CD1c-positive myeloid dendritic cell (primary cell): ENCODE data around the gene MST1R.
A peak's percentile ranks its signal among the peaks of the same experiment; 100 is the strongest.
"Not testable (repeated sequence)": the region's sequence is repeated elsewhere in the genome, so short reads cannot be mapped to it uniquely, and the experiment has no call there.

Experiments
- DNase-seq: peaks from one replicate; pipeline ENCODE4 v3.0.0-alpha.2; 2016; ENCODE audit errors: extremely low spot score

MST1R gene

DNA sequence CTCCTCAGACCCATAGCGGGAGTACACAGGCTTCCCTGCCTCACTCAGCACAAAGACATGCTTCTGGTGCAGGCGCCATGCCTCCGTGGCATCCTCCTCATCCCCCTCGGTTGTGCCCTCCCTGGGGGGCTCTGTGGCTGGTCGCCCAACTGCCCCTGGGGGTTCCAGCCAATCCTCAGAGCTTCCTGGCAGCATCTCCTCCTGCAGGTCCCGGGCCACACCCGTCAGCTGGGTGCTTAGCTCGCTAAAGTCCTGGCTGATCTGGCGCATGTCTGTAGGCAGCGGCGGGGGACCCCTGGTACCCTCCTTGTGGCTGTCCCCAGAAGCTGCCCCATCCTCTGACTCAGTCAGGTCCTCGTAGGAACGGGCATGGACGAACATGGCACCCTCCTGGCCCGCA lies 7.9 kb upstream of the MST1R start:
- DNase-seq: no peak

GRCh38 chr3:49911124-49911420 lies 7.4 kb upstream of the MST1R start:
- no peak for DNase-seq

DNA sequence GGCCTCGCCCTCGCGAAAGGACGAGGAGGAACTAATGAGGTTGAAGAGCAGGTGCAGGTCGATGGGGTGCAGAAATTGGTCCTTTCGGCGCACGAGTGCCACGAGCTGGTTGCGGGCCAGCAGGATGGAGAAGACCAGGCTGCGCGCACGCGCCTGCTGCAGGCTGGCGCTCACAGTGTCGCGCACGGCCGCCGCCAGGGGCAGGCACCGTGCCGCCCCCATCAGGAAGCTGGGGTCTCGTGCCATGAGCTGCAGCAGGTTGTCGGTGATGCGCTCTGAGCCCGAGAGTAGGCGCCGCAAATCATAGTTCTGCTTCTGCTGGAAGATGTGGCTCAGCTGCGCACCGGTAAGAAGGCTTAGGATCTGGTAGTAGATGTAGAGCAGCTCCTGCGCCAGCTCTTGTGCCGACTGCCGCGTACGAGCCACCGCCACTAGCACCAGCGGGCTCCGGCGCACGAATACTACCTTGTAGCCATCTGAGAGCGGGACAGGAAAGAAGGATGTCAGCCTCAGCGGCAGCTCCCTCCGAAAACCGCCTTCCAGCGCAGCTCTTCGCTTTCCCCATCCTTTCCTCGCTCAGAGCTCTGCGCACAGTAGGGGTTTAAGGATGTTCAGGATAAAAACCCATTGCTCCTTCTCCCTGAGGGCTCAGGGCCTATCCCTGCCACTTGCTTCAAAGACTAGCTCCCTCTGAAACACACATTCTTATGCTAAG lies 6.9 kb upstream of the MST1R start:
- no peak for DNase-seq

GRCh38 chr3:49908373-49909199 lies 4.9 kb upstream of the MST1R start:
- no peak for DNase-seq

GRCh38 chr3:49906073-49906743 lies 2.5 kb upstream of the MST1R start:
- peak; percentile 62 for DNase-seq

GRCh38 chr3:49904448-49904847 lies 775 bp upstream of the MST1R start:
- DNase-seq: not testable (repeated sequence)

GRCh38 chr3:49902511-49903345 lies 945 bp downstream of the MST1R start:
- no peak for DNase-seq

GRCh38 chr3:49901366-49902339 lies 2.0 kb downstream of the MST1R start:
- no peak for DNase-seq

DNA sequence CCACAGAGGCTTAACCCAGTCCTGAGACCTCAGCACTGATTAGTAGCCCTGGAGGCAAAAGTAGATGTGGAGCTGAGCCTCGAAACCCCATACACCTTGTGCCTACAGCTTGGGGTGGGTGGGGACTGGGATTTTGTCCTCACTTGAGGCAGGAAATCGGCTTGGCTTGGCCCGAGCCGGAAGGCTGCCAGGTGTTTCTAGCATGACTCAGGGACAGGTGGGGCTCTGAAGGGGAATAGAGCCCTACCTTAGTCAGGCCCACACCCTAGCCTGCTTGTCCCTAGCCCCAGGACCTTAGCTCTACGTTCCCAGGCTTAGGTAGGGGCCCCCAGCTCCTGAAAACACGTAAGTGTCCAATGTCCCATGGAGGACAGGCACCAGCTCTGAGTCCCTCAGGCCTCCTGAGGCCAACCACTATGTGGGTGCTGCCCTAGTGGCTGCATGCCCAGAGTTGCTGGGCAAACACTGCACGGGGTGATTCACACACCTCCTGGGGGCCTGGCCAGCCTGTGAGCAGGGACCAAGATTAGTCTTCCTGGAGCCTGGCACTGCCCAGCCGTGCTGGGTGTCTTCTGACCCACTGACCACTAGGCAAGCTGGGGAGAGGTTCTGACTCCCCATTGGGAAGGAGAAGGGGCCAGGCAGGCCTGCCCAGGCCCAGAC lies 3.1 kb downstream of the MST1R start:
- no peak for DNase-seq

- peak; percentile 1 for DNase-seq
These were observed 3.9 kb downstream of the MST1R start for GRCh38 chr3:49899815-49900214.

DNA sequence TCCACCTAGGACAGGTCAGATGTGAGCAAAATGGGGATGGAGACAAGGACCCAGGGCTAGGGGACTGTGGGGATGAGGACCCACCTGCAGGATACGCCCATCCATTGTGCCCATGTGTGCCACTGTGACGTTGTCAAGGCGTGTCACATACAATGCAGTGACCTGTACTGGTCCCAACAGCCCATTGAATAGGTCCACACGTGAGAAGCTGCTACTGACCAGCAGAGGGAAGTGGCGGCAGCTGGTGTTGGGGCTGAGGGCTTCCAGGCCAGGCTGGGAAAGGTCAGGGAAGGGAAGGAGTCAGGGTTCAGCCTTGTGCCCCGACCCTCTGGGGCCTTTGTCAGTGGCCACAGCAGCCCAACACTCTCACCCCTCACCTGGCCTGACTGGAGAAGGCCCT lies 4.7 kb downstream of the MST1R start:
- no peak for DNase-seq

DNA sequence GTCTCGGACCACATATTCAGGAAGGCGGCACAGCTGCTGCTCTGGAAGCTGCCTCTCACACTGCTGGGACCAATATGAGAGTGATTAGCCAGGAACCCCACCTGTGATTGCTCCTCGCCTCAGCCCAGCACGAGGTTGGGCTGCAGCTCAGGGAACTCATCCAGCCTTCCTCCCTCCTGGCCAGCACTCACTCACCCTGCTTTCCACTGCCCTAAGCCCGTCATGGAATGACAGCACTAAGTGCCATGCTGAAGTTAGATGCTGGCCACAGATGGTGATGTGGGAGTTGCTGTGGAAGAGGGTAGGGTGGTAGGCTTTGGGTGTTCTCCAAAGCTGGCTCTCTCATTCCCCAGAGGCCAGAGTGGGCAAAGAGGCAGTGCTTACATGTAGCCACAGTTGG lies 7.3 kb downstream of the MST1R start:
- DNase-seq: no peak

- no peak for DNase-seq
These were observed 7.9 kb downstream of the MST1R start for GRCh38 chr3:49895791-49896190.

- DNase-seq: no peak
These were observed 14.4 kb downstream of the MST1R start for GRCh38 chr3:49889296-49889695.

- no peak for DNase-seq
These were observed 16.8 kb downstream of the MST1R start for GRCh38 chr3:49886922-49887265.

DNA sequence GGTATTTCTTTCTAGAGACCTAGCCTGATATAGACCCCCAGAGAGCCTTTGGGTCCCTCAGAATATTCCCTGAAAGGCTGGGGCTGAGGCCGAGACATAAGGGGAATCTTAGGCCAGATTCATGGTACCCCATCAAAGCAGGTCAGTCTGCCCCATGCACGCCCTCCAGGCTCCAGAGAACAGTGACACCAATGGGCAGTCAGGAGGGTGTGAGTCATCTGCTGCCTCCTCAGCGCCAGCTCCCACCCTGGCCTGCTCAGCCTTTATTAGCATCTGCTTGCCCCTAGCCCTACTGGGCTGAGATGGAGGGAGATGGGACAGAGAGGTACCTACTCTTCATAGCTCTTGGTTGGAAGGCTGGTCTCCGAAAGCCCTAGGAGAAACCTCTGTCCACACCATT lies 19.7 kb downstream of the MST1R start:
- DNase-seq: no peak

DNA sequence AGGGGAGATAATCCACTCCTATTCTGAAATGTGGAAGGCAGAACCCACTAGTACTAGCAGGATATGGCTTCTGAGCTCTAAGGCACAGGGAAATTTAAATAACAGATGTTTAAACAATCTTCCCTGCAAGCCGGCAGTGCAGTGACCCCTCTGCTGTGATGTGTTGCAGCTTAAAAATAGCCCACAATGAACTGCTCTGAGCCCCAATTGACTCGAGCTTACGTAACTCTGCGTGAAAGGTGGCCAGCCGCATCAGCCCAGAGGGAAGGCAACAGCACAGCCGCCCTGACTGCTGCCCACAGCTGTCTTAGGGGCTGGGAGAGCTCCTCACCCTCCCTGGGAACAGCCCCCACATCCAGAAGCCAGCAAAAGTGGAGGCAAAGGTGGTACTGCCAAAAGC lies 21.5 kb downstream of the MST1R start:
- no peak for DNase-seq

GRCh38 chr3:49880581-49881315 lies 22.9 kb downstream of the MST1R start:
- no peak for DNase-seq

DNA sequence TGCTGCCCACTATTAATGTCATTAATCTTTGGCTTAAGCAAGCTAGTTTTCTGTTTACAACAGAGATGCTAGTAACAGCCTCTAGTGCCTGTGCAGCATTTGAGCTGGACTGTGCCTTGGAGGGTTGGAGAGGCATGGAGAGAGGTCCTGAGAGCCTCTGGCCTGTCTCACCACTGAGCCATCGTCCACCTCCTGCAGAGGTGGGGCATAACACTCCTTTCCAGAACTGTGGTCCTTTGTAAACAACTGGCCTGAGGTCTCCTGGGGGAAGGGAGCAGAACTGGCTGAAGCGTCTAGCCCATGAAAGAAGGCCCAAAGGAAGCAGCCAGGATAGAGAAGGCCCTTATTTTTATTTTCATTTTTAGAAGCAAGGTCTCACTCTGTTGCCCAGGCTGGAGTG lies 24.0 kb downstream of the MST1R start:
- DNase-seq: no peak

DNA sequence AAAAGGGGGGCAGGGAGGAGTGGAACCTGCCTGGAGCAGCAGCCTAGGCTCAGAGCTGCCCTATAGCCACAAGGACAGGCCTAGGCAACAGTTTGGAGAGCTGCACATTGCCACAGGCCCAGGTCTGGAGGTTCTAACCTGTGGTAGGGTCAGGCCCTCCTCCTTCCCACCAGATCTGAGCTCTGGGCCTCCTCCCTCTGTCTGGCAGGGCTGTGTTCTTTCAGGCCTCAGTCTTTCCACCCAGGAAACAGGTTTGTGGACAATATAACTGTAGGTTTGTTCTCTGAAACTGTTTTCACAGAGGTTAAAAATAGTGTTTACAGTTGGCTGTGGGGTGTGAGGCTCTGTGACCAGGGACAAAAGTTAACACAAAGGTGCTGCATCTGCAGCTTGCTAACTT lies 25.0 kb downstream of the MST1R start:
- no peak for DNase-seq
